Tibial artery (tissue), 4 donors: ENCODE data around the gene YTHDC2.

Experiments used
- DNase-seq, 2 donors: peaks; one replicate each; pipeline ENCODE4 v3.0.0-alpha.2; 2019
- H3K27ac ChIP-seq, 2 donors: fragments of 200-600 bp; sonication (generic) in 1 of 2; 1 replicate in 1 of 2; 2 replicates in 1 of 2; pipeline ENCODE4 v1.5.1; 2018 to 2019; ENCODE audit warnings: mild to moderate bottlenecking in 1 of 2
- H3K27me3 ChIP-seq, 2 donors: fragments of 200-600 bp; sonication (generic) in 1 of 2; one replicate each; pipeline versions ENCODE4 v1.5.1 to v1.6.0; 2016 to 2019
- H3K36me3 ChIP-seq, 3 donors: fragments of 200-600 bp; sonication (generic) in 2 of 3; one replicate each; pipeline ENCODE4 v1.5.1; 2016 to 2019; ENCODE audit warnings: mild to moderate bottlenecking in 2 of 3
- H3K4me1 ChIP-seq, 4 donors: fragments of 200-600 bp; sonication (generic) in 2 of 4; 1 replicate in 3 of 4; 2 replicates in 1 of 4; pipeline ENCODE4 v1.5.1; 2016 to 2019
- H3K4me3 ChIP-seq, 2 donors: fragments of 200-600 bp; sonication (generic) in 1 of 2; 1 replicate in 1 of 2; 2 replicates in 1 of 2; pipeline ENCODE4 v1.5.1; 2018 to 2019; ENCODE audit warnings: mild to moderate bottlenecking in 2 of 2
- H3K9me3 ChIP-seq, 3 donors: fragments of 200-600 bp; sonication (generic) in 1 of 3; one replicate each; pipeline ENCODE4 v1.5.1; 2016 to 2019
- intact Hi-C: fragments of 100-400 bp; cut with DNase I; formaldehyde crosslinking; loops from one replicate; pipeline ENCODE4 v1.15.0; 2023; ENCODE audit warnings: low total_unique reads
- TF ChIP-seq, protein P1 (sequence below), 2 experiments: fragments of 200-600 bp in 1 of 2; fragments of 450-650 bp in 1 of 2; IDR thresholded peaks; one replicate each; pipeline ENCODE4 v1.5.1; 2017 to 2019; ENCODE audit warnings: antibody characterized with exemption in 2 of 2, mild to moderate bottlenecking in 1 of 2, moderate library complexity in 1 of 2

Gene YTHDC2

DNA sequence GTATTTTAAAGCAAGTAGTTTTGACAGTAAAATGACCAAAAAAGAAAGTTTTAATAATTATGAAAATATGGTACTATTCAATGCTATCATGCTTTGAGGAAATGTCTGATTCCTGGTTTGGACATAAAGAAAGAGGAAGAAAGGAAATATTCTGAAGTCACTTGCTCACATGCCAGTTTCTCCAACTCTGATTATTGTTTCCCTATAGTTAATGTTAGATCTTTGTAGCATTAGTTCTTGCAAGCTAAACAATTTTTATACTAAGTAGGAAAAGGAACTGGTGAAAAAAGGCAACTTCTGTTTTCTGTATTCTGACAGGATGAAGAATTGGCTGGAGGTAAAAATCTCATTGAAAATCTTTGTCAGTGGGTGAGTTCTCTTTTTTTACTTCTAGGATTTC is 119.5 kb downstream of the YTHDC2 start:
- Histone ChIP-seq H3K27me3 (no peaks in the 10 kb centered on the region), H3K9me3 (peaks cover 0 to under 1% (median 0%) of the 10 kb centered on the region in 3 donors), H3K36me3 (no peaks in the 10 kb centered on the region), H3K4me3 (no peak overlapping the region), H3K27ac (no peak overlapping the region), H3K4me1 (no peaks in the 10 kb centered on the region)
- TF ChIP-seq, protein P1, sequence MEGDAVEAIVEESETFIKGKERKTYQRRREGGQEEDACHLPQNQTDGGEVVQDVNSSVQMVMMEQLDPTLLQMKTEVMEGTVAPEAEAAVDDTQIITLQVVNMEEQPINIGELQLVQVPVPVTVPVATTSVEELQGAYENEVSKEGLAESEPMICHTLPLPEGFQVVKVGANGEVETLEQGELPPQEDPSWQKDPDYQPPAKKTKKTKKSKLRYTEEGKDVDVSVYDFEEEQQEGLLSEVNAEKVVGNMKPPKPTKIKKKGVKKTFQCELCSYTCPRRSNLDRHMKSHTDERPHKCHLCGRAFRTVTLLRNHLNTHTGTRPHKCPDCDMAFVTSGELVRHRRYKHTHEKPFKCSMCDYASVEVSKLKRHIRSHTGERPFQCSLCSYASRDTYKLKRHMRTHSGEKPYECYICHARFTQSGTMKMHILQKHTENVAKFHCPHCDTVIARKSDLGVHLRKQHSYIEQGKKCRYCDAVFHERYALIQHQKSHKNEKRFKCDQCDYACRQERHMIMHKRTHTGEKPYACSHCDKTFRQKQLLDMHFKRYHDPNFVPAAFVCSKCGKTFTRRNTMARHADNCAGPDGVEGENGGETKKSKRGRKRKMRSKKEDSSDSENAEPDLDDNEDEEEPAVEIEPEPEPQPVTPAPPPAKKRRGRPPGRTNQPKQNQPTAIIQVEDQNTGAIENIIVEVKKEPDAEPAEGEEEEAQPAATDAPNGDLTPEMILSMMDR (IDR thresholded peaks at IDR 0.05) = no peak
- intact Hi-C loops = no loop called here
- no peak for DNase-seq

DNA sequence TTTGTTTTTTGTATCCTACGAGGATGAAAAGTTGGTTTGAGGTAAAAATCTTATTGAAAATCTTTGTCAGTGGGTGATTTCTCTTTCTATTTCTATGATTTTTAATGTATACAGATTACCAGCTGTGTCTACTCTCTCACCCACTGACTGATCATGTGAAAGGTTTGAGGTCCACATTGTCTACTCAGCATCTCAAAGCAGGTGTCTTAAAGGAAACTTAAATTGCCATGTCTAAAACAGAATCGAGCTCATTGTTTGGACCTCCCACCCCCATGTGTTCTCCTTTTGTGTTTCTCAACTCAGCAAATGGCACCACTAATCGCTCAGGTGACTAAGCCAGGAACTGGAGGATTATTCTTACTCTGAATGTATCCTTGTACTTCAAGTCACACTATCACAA is 121.5 kb downstream of the YTHDC2 start:
- Histone ChIP-seq H3K27me3 (no peaks in the 10 kb centered on the region), H3K27ac (no peak overlapping the region), H3K9me3 (peaks cover 0 to 8% (median 0%) of the 10 kb centered on the region in 3 donors), H3K36me3 (no peaks in the 10 kb centered on the region), H3K4me3 (no peak overlapping the region), H3K4me1 (no peaks in the 10 kb centered on the region)
- intact Hi-C loops = no loop called here
- TF ChIP-seq, protein P1 (IDR thresholded peaks at IDR 0.05) = no peak
- DNase-seq = no peak

DNA sequence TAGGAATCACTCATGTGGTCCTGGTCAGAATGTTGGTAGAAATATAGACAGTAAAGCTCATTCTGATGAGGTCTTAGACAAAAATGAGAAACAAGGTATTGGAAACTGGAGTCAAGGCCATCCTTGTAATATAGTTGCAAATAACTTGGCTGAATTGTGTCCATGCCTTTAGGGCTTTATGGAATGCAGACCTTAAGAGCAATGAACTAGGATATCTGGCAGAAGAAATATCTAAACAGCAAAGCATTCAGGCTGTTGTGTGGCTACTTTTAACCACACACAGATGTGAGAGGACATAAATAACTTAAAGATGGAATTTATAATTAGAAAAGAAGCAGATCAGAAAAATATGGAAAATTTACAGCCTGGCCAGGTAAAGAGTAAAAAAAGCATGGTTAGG is 128.2 kb downstream of the YTHDC2 start:
- Histone ChIP-seq H3K36me3 (no peaks in the 10 kb centered on the region), H3K9me3 (peaks cover 0 to 8% (median 0%) of the 10 kb centered on the region in 3 donors), H3K4me3 (no peak overlapping the region), H3K27ac (no peak overlapping the region), H3K27me3 (no peaks in the 10 kb centered on the region), H3K4me1 (no peaks in the 10 kb centered on the region)
- intact Hi-C loops = no loop called here
- TF ChIP-seq, protein P1 (IDR thresholded peaks at IDR 0.05) = no peak
- no peak for DNase-seq
